Measurements from ENCODE around the gene IFIT1B.
"Not testable (repeated sequence)": the region's sequence is repeated elsewhere in the genome, so short reads cannot be mapped to it uniquely, and the experiment has no call there.

The IFIT1B gene

GRCh38 chr10:89377705-89378637, at the start of gene IFIT1B:
Gene IFIT1B (plus strand): TSS chr10:89378056. CDS start chr10:89378136, 80 bp downstream.
- DNase-seq = no peak

DNA sequence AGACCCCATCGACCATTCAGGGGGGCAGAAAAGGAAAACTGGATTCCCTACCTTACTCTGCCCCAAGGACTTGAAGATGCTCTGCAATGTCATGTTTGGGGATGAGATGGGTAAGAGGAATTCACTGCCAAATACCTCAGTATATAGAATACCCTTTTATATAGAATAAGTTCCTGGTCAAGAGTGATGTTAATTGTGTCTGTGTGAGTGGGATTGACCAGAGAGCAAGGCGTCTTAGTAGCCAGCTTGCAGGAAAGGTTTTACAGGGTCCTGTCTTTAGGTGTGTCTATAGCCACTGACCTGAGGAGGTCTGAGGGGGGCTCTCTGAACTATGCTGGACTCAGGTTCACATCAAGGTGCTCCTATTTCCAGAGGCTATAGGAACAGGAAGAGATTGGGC, 48.7 kb upstream of the IFIT1B start:
- no peak for DNase-seq

DNA sequence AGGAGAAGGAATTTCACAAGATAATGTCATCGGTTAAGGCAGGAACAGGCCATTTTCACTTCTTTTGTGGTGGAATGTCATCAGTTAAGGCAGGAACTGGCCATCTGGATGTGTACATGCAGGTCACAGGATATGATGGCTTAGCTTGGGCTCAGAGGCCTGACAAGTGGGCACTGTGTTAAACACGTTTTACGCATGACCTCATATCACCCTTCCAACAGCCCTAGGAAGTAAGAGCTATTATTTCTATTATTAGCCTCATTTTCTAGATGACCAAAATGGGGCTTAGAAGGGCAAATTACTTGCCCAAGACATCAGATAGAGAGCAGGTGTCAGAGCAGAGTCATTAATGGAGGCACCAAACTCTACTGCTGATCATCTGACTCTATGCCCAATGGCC, 47.8 kb upstream of the IFIT1B start:
- not testable (repeated sequence) for DNase-seq

GRCh38 chr10:89330537-89331212, 47.2 kb upstream of the IFIT1B start:
- DNase-seq = no peak

GRCh38 chr10:89331487-89332122, 46.3 kb upstream of the IFIT1B start:
- not testable (repeated sequence) for DNase-seq

GRCh38 chr10:89332123-89332633, 45.7 kb upstream of the IFIT1B start:
- peak; percentile 20 to 72 for DNase-seq

DNA sequence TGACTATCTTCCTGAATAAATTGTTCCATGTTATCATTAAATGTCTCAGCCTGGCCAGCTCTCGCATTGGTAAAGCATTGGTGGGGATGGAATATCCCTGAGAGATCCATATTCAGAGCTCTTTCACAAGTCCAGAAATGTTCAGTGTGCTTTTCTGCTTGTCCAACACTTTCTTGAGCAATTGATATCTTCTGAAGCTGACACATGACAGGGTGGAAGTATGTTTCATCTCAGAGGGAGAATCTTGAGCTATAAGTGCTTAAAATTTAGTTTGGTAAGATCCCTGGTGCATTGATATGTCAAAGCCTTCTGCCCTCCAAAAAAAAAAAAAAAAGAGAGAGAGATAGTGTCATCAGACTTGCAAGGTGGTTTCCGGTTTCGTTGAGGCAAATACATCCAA, 42.6 kb upstream of the IFIT1B start:
- DNase-seq = no peak

DNA sequence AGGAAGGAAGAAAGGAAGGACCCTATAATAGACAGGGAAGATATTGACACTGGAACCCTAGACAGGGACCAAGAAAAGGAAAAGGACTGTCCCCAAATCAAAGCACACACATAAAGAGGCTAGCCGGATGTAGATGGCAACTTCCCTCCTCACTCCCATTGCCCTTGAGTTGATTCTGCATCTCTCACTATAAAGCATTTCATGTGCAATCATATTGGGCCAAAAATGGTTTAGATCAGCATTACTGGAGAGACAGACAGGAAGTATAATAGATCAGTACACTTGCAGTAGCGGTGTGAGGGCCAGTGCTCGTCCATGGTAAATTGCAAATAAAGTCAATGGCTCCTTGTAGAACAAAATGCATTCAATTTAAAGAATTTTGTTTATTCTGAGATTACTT, 41.6 kb upstream of the IFIT1B start:
- DNase-seq = no peak

- peak in 1 of 2 donors; percentile 39 for DNase-seq
Observed at GRCh38 chr10:89337484-89337883, 40.4 kb upstream of the IFIT1B start.

- DNase-seq = no peak
Observed at GRCh38 chr10:89338713-89339112, 39.1 kb upstream of the IFIT1B start.

DNA sequence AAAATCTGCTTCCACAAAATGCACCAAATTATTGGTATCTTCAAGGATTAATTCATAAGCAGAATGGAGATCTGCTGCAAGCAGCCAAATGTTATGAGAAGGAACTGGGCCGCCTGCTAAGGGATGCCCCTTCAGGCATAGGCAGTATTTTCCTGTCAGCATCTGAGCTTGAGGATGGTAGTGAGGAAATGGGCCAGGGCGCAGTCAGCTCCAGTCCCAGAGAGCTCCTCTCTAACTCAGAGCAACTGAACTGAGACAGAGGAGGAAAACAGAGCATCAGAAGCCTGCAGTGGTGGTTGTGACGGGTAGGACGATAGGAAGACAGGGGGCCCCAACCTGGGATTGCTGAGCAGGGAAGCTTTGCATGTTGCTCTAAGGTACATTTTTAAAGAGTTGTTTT, 38.0 kb upstream of the IFIT1B start:
- no peak for DNase-seq

DNA sequence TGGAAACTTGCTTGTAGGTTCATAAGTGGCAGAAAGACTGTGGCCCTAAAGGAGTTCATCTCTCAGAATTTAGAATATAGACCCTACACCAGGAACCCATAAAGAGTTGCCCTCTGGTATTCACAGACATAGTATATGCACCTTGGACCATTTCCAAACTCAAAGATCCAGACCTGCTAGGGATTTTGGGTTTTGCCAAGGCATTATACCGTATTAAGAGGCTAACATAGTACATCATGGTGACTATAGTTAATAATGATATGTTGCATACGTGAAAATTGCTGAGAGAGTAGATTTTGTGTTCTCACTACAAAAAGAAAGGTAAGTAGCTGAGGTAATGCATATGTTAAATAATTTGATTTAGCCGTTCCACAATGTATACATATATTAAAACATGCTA, 36.2 kb upstream of the IFIT1B start:
- DNase-seq = no peak

DNA sequence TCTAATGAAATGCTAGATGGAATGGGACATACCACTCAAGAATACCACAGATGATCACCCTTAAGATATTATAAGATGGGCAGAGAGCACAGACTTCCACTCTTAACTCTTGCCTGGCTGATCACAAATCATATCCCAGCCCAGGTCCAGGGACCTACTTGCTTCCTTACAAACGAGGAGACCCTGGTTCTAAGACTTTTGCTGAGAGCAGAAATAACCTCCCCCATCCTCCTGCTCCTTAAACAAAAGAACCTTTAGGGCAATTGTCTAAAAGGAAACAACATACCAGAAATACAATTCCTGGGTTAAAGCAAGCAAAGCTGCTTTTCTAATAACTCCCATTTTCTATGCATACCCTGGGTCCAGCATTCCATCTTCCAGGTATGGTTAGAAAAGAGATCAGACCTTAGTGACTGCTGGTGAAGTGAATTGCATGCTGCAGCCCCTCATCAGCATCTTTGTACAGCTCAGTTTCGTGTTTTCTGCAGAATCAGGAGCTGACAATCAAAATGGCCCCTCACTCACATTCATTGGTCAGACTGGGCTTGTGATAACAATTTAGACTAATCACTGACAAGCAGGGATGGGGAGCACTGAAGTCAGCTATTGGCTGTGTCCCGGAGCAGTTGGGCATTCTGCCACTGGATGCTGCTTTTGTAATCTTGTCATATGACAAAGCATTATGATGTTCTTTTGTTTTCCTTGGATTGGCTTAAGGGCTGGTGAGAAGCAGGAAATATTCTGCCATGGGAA, 35.5 kb upstream of the IFIT1B start:
- DNase-seq = no peak

DNA sequence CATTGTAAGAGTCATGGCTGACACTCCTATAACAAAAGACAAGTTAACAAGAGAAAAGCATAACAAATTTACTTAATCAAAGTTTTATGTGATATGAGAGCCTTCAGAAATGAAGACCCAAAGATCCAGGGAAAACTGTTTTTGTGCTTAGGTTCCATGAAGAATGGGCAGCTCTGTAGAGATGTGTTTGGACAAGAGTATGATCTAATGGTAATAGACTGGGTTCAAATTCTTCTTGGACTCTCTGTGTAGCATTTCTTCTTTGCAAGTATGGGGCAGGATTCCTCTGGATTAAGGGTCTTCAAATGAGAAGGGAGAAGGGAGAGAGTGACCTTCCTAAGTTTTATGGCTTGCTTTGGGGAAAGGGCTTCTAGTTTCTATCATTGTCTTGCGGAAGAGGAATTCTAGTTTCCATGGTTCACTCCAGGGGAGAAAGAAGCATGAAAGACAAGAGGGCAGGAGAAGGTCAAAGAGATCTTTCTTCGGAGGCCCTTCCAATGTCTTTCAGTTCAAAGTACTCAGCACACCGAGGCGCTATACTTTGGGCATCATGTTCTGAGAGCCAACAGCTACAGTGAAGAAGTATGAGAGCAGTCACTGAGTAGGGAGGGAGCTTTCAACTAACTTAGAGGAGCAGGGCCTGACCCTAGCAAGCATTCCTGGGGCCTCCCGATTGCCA, 34.6 kb upstream of the IFIT1B start:
- DNase-seq = no peak

GRCh38 chr10:89344156-89344555, 33.7 kb upstream of the IFIT1B start:
- DNase-seq = no peak

DNA sequence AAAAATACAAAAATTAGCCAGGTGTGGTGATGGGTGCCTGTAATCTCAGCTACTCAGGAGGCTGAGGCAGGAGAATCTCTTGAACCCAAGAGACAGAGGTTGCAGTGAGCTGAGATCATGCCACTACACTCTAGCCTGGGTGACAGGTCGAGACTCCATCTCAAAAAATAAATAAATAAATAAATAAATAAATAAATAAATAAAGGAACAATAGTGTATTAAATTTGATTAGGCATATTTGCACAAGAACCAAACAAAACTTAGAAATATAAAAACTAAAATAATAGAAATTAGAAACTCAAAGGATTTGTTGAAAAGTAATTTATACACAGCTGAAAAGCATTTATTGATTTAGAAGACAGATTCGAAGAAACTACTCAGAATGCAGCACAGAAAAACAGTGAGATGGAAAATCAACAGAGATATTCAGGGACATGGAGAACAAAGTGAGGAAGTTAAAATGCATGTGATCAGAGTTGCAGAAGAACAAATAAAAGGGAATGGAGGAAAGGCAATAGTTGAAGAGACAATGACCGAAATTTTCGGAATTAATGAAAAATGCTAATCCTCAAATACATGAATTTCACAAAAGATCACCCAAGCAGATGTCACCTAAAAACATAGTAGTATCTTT, 32.4 kb upstream of the IFIT1B start:
- no peak for DNase-seq

DNA sequence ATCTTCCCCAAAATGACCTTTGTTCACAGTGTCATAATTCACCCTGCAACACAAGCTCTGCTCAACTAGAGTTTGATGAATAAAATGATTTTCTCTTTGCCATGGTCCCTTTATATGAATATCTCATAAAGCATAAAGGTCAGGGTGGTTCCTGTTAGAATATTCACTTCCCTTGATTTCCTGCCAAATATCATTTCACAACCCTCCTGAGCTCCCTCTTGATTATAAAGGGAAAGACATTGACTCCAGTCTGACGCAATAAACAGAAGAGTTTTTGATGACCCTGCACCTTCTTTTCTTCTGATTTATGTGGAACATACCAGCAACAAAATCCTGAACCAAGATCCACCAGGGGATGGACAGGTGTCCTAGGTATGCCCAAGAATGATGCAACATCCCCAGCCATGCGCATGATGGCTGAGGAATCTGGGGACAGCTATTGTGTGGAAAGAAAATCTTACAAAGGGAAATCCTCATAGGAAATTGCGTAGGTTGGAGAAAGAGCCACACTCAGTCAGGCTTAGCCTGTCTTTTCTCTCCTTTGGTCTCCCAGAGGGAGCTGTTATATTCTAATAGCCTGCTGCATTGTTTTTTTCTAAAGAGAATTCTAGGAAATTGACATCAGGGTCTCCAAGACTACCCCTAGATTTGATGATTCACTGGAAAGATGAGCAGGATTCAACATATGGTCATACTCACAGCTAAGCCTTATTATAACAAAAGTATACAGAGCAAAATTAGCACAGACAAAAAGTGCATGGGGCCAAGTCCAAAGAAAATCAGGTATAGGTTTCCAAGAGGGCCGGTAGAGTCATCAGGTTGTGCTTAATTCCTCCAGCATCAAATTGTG, 31.2 kb upstream of the IFIT1B start:
- no peak for DNase-seq

GRCh38 chr10:89347701-89348457, 30.0 kb upstream of the IFIT1B start:
- no peak for DNase-seq

DNA sequence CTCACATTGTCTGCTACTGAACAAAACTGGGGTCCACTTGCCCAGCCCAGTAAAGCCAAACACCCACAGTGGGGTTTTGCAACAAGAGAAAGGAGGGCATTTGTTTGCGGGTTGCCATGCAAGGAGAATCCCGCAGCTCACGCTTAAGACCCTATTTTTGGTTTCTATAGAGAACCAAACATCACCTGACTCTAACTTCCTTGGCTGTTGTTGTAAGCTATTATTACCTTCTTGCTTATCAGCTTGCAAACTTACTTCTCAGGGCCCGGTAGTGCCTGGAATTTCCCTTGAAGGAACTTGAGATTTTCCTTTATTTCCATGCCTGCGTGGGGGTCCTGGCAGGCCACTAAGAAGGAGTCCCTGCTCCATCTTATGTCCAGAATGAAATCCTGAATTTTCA, 29.4 kb upstream of the IFIT1B start:
- DNase-seq = no peak

DNA sequence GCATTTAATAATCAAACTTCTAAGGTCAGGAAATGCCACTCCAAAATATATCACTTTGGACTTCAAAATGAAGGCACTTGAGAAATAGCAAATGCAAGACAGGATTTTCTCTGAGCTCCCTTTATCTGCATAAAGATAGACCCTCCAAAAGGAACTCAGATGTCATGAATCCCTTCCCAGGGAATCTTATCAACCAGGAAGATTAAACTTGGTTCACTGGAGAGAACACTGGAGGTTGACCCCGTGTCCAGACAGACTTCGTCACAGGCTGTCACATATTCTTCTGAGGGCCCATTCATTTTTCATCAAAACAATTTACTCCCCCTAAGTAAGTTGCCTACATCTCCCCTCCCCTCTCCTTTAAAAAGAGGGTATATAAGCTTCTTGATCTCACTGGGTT, 28.9 kb upstream of the IFIT1B start:
- DNase-seq = no peak
